HG02798 (cell line): ENCODE results near the gene KDM4B.
"Not testable (repeated sequence)": the region's sequence is repeated elsewhere in the genome, so short reads cannot be mapped to it uniquely, and the experiment has no call there.

Experiments
- ATAC-seq: cut with Tn5 transposase; IDR thresholded peaks from one replicate; pipeline ENCODE4 v1.9.1; 2021; ENCODE audit warnings: mild to moderate bottlenecking; ENCODE audit not compliant: unreplicated experiment, poor library complexity

KDM4B gene

GRCh38 chr19:5186293-5187050 is 217.6 kb downstream of the KDM4B start:
- ATAC-seq, result no peak

GRCh38 chr19:5188548-5189317 is 219.8 kb downstream of the KDM4B start:
- no peak for ATAC-seq

GRCh38 chr19:5189318-5189607 is 220.3 kb downstream of the KDM4B start:
- ATAC-seq, result no peak

DNA sequence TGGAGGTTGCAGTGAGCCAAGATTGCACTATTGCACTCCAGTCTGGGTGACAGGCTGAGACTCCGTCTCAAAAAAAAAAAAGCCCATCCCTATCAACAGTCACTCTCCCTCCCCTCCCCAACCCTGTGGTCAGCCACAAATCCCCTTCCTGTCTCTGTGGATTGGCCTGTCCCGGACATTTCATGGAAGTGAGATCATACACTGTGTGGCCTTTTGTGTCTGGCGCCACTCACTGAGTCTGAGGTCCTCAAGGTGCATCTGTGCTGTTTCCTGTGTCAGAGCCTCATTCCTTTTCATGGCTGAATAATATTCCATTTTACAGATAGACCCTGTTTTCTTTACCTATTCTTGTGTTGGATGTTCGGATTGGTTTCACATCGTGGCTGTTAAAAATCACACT is 222.2 kb downstream of the KDM4B start:
- no peak for ATAC-seq

DNA sequence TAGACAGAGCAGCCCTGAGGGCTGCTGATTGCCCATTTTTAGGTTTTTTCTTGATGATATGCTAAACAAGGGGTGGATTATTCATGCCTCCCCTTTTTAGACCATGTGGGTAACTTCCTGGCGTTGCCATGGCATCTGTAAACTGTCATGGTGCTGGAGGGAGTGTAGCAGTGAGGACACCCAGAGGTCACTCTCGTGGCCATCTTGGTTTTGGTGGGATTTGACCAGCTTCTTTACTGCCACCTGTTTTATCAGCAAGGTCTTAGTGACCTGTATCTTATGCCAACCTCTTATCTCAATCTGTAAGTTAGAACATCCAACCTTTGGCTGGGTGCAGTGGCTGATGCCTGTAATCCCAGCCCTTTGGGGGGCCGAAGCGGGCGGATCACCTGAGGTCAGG is 223.7 kb downstream of the KDM4B start:
- no peak for ATAC-seq

GRCh38 chr19:5193192-5193591 is 224.3 kb downstream of the KDM4B start:
- ATAC-seq, result no peak

- no peak for ATAC-seq
Measured at GRCh38 chr19:5194641-5195040, 225.7 kb downstream of the KDM4B start.

GRCh38 chr19:5195587-5195986 is 226.7 kb downstream of the KDM4B start:
- not testable (repeated sequence) for ATAC-seq

DNA sequence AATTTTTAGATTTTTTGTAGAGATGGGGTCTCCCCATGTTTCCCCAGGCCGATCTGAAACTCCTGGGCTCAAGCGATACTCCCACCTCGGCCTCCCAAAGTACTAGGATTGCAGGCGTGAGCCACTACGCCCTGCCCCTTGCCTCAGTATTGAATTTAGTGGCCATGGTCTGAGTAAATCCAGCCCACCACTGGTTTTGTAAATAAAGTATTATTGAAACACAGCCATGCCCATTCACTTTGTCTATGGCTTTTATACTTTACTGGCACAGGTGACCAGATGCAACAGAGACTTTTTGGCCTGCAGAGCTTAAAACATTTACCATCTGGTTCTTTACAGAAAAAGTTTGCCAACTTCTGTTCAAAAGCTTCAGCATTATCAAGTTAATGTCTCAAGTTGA is 227.9 kb downstream of the KDM4B start:
- no peak for ATAC-seq

DNA sequence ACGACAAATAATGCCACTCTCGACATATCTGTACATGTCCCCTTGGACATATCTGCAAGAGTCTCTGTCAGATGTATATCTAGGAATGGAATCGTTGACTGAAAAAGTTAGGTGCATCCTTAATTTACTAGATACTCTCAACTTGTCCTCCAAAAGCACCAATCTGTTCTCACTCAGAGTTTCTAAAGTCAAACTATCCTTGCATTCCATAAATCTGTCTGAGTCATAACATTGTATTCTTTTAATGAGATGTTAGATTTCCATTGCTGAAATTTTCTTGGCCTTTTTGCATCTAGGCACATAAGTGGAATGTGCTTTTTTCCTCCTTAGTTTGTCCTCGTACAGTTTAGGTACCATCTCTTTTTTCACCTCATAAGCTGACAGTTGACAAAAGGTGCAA is 231.9 kb downstream of the KDM4B start:
- ATAC-seq, result no peak

GRCh38 chr19:5202553-5202952 is 233.6 kb downstream of the KDM4B start:
- ATAC-seq, result no peak
